H9 (cell line): ENCODE data around the gene LMNTD1. TPM values are rescaled to one million over a fixed set of nuclear protein-coding genes. Genes with fewer than 3 reads are reported as not detected.

Experiments used
- DNase-seq: peaks from one replicate; pipeline ENCODE4 v3.0.0-alpha.2; 2017
- H2AFZ ChIP-seq: one replicate; pipeline ENCODE4 v1.6.1; 2013; ENCODE audit warnings: mild to moderate bottlenecking, low read length, control low read depth, moderate library complexity
- H2AK5ac ChIP-seq: 2 replicates; pipeline ENCODE4 v1.6.1; 2013; ENCODE audit warnings: low read length, control low read depth, mixed read lengths; ENCODE audit not compliant: insufficient read length
- H2BK120ac ChIP-seq: one replicate; pipeline ENCODE4 v1.6.1; 2013; ENCODE audit warnings: low read depth, mild to moderate bottlenecking, low read length, control low read depth, inconsistent platforms; ENCODE audit not compliant: poor library complexity, severe bottlenecking
- H2BK12ac ChIP-seq: 2 replicates; pipeline ENCODE4 v1.6.1; 2013; ENCODE audit warnings: low read length, control low read depth, mixed read lengths, low read depth; ENCODE audit not compliant: insufficient read length
- H2BK15ac ChIP-seq: 2 replicates; pipeline ENCODE4 v1.6.1; 2013; ENCODE audit warnings: low read depth, low read length, control low read depth
- H2BK20ac ChIP-seq: one replicate; pipeline ENCODE4 v1.6.1; 2013; ENCODE audit warnings: low read depth, mild to moderate bottlenecking, low read length, control low read depth, inconsistent platforms; ENCODE audit not compliant: poor library complexity, severe bottlenecking
- H2BK5ac ChIP-seq: 2 replicates; pipeline ENCODE4 v1.6.1; 2013; ENCODE audit warnings: low read length, control low read depth, mixed read lengths; ENCODE audit not compliant: insufficient read length
- H3K14ac ChIP-seq: 2 replicates; pipeline ENCODE4 v1.6.1; 2013; ENCODE audit warnings: low read length, control low read depth; ENCODE audit not compliant: insufficient read depth
- H3K18ac ChIP-seq: 2 replicates; pipeline ENCODE4 v1.6.1; 2013; ENCODE audit warnings: low read depth, mild to moderate bottlenecking, mixed read lengths, low read length, control low read depth; ENCODE audit not compliant: insufficient read length
- H3K23ac ChIP-seq: 2 replicates; pipeline ENCODE4 v1.6.1; 2013; ENCODE audit warnings: low read length, control low read depth, mixed read lengths, low read depth; ENCODE audit not compliant: insufficient read length
- H3K23me2 ChIP-seq: 2 replicates; pipeline ENCODE4 v1.6.1; 2013; ENCODE audit warnings: low read depth, mild to moderate bottlenecking, mixed read lengths, low read length, control low read depth; ENCODE audit not compliant: insufficient read length, poor library complexity, severe bottlenecking
- H3K27ac ChIP-seq: 2 replicates; pipeline ENCODE4 v1.5.1; 2013; ENCODE audit warnings: low read length, control low read depth, mixed read lengths, low read depth; ENCODE audit not compliant: insufficient read length
- H3K27me3 ChIP-seq: 2 replicates; pipeline ENCODE4 v1.6.1; 2013; ENCODE audit warnings: low read length, control low read depth, inconsistent platforms; ENCODE audit not compliant: insufficient read depth
- H3K4ac ChIP-seq: 2 replicates; pipeline ENCODE4 v1.6.1; 2013; ENCODE audit warnings: low read depth, mild to moderate bottlenecking, control low read depth, inconsistent platforms, low read length, moderate library complexity
- H3K4me1 ChIP-seq: 2 replicates; pipeline ENCODE4 v1.6.1; 2013; ENCODE audit warnings: low read length, control low read depth, inconsistent platforms; ENCODE audit not compliant: insufficient read depth
- H3K4me2 ChIP-seq: 2 replicates; pipeline ENCODE4 v1.6.1; 2013; ENCODE audit warnings: low read length, control low read depth, mixed read lengths; ENCODE audit not compliant: insufficient read length, insufficient read depth
- H3K56ac ChIP-seq: 2 replicates; pipeline ENCODE4 v1.6.1; 2013; ENCODE audit warnings: low read depth, mild to moderate bottlenecking, mixed read lengths, low read length, control low read depth; ENCODE audit not compliant: insufficient read length
- H3K79me1 ChIP-seq: 2 replicates; pipeline ENCODE4 v1.6.1; 2013; ENCODE audit warnings: low read depth, mild to moderate bottlenecking, moderate library complexity, low read length, control low read depth, inconsistent platforms; ENCODE audit not compliant: insufficient read depth, poor library complexity, severe bottlenecking
- H3K79me2 ChIP-seq: 2 replicates; pipeline ENCODE4 v1.6.1; 2013; ENCODE audit warnings: low read length, control low read depth, inconsistent platforms; ENCODE audit not compliant: insufficient read depth
- H3K9ac ChIP-seq: 2 replicates; pipeline ENCODE4 v1.6.1; 2013; ENCODE audit warnings: low read length, control low read depth, mixed read lengths; ENCODE audit not compliant: insufficient read length; ENCODE audit errors: extremely low read depth
- H3K9me3 ChIP-seq: one replicate; pipeline ENCODE4 v1.6.1; 2013; ENCODE audit warnings: low read depth, low read length, inconsistent platforms; ENCODE audit not compliant: control insufficient read depth
- H3T11ph ChIP-seq: one replicate; pipeline ENCODE4 v1.6.1; 2013; ENCODE audit warnings: mild to moderate bottlenecking, low read length, control low read depth, inconsistent platforms
- H4K20me1 ChIP-seq: one replicate; pipeline ENCODE4 v1.6.1; 2013; ENCODE audit not compliant: control insufficient read depth, insufficient read length, insufficient read depth
- H4K5ac ChIP-seq: 2 replicates; pipeline ENCODE4 v1.6.1; 2013; ENCODE audit warnings: low read depth, mild to moderate bottlenecking, mixed read lengths, low read length, control low read depth; ENCODE audit not compliant: insufficient read length
- H4K8ac ChIP-seq: replicated peaks from 2 replicates; pipeline ENCODE4 v1.6.1; 2013; ENCODE audit warnings: low read length, control low read depth, mixed read lengths, low read depth; ENCODE audit not compliant: insufficient read length
- H4K91ac ChIP-seq: 2 replicates; pipeline ENCODE4 v1.6.1; 2013; ENCODE audit warnings: low read depth, mild to moderate bottlenecking, moderate library complexity, mixed read lengths, low read length, control low read depth; ENCODE audit not compliant: insufficient read length
- H3K27ac Mint-ChIP-seq, 3 experiments: 2 replicates in 2 of 3; 3 replicates in 1 of 3; pipeline ENCODE4 v1.8.0; 2020 to 2021; ENCODE audit warnings: mixed read lengths in 3 of 3, mild to moderate bottlenecking in 1 of 3, moderate library complexity in 1 of 3
- H3K27me3 Mint-ChIP-seq: 2 replicates; pipeline ENCODE4 v1.8.0; 2021; ENCODE audit warnings: low read depth, mild to moderate bottlenecking, moderate library complexity, mixed read lengths
- H3K36me3 Mint-ChIP-seq, 3 experiments: 2 replicates in 2 of 3; 3 replicates in 1 of 3; pipeline ENCODE4 v1.8.0; 2020 to 2021; ENCODE audit warnings: low read depth in 3 of 3, mixed read lengths in 3 of 3; ENCODE audit not compliant: insufficient read depth in 1 of 3
- H3K4me1 Mint-ChIP-seq, 2 experiments: 2 replicates each; pipeline ENCODE4 v1.8.0; 2020; ENCODE audit warnings: mixed read lengths in 2 of 2
- H3K4me3 Mint-ChIP-seq, 2 experiments: 2 replicates in 1 of 2; 3 replicates in 1 of 2; pipeline ENCODE4 v1.8.0; 2020 to 2021; ENCODE audit warnings: mild to moderate bottlenecking in 2 of 2, mixed read lengths in 2 of 2, moderate library complexity in 1 of 2
- H3K9me3 Mint-ChIP-seq, 2 experiments: 2 replicates in 1 of 2; 3 replicates in 1 of 2; pipeline ENCODE4 v1.8.0; 2020; ENCODE audit warnings: mild to moderate bottlenecking in 2 of 2, mixed read lengths in 2 of 2, moderate library complexity in 1 of 2
- CTCF ChIP-seq: fragments of 200-600 bp; sonication (generic); conservative IDR thresholded peaks from 3 replicates; pipeline ENCODE4 v1.8.0; 2021; ENCODE audit warnings: antibody characterized with exemption, mild to moderate bottlenecking
- WGBS: extraction: QIAGEN DNeasy Blood & Tissue Kit; methylation state at CpG from one replicate; pipeline ENCODE4 v1.1.7; 2013; ENCODE audit warnings: missing lambda C conversion rate, low lambda C conversion rate, mixed read lengths; ENCODE audit not compliant: insufficient read length; ENCODE audit errors: extremely low coverage; 5-methylcytosine and 5-hydroxymethylcytosine counted together
- total RNA-seq: library from RNA; stranded (reverse); gene quantifications from 2 replicates; pipeline ENCODE4 v1.2.1, GENCODE V29; 2021

LMNTD1 gene
- total RNA-seq, 1 experiment from 2014 or later = not detected

GRCh38 chr12:25480145-25480544 is 72.9 kb downstream of the LMNTD1 start:
- H3K79me2 ChIP-seq = no peaks in the 10 kb centered on the region
- no peak for DNase-seq
- H3K4ac ChIP-seq = no peak overlapping the region
- H3K9me3 ChIP-seq = no peaks in the 10 kb centered on the region
- no peak for TF ChIP-seq CTCF
- H3K4me3 Mint-ChIP-seq = no peak overlapping the region
- no peaks in the 10 kb centered on the region for H3K79me1 ChIP-seq
- no peak overlapping the region for H3K23ac ChIP-seq
- H3K56ac ChIP-seq = no peak overlapping the region
- H3K9ac ChIP-seq = no peak overlapping the region
- H3K23me2 ChIP-seq = no peaks in the 10 kb centered on the region
- no CpG with 5 or more reads among the region's 1 CpG for whole genome bisulfite sequencing
- H4K20me1 ChIP-seq = no peaks in the 10 kb centered on the region
- H2AFZ ChIP-seq = no peak overlapping the region
- no peak overlapping the region for H3K27ac Mint-ChIP-seq
- H2BK20ac ChIP-seq = no peak overlapping the region
- no peaks in the 10 kb centered on the region for H3K4me1 Mint-ChIP-seq
- no peak overlapping the region for H4K5ac ChIP-seq
- H2BK15ac ChIP-seq = no peak overlapping the region
- no peak overlapping the region for H3K4me2 ChIP-seq
- no peak overlapping the region for H4K91ac ChIP-seq
- H3K14ac ChIP-seq = no peak overlapping the region
- H3T11ph ChIP-seq = no peak overlapping the region
- no peaks in the 10 kb centered on the region for H3K4me1 ChIP-seq
- no peak overlapping the region for H2BK12ac ChIP-seq
- H3K9me3 Mint-ChIP-seq = peaks cover 0 to 5% of the 10 kb centered on the region in 2 experiments; a peak in 1 of 5 replicates
- H3K18ac ChIP-seq = no peak overlapping the region
- H3K27me3 ChIP-seq = no peaks in the 10 kb centered on the region
- H2BK120ac ChIP-seq = no peak overlapping the region
- no peaks in the 10 kb centered on the region; the same call in 1 of the 2 replicates for H3K27me3 Mint-ChIP-seq
- no peak overlapping the region for H3K27ac ChIP-seq
- no peak overlapping the region for H2BK5ac ChIP-seq
- no peaks in the 10 kb centered on the region for H3K36me3 Mint-ChIP-seq
- no peak overlapping the region for H2AK5ac ChIP-seq
- no peak overlapping the region for H4K8ac ChIP-seq
